ENCODE results near the gene PSMA6. TPM values are rescaled to one million over a fixed set of nuclear protein-coding genes. Genes with fewer than 3 reads are reported as not detected.
"Not testable (repeated sequence)": the region's sequence is repeated elsewhere in the genome, so short reads cannot be mapped to it uniquely, and the experiment has no call there.

Gene PSMA6
- total RNA-seq, 1 experiment from 2014 or later, result 221 TPM

- DNase-seq (ENCODE audit: low read depth), result no peak
Observed at GRCh38 chr14:35342489-35343010, 50.4 kb downstream of the PSMA6 start.

- DNase-seq (ENCODE audit: low read depth), result no peak
Observed at GRCh38 chr14:35343702-35344101, 51.5 kb downstream of the PSMA6 start.

- no peak for DNase-seq (ENCODE audit: low read depth)
Observed at GRCh38 chr14:35344107-35344807, 52.1 kb downstream of the PSMA6 start.

GRCh38 chr14:35346738-35347322 is 54.6 kb downstream of the PSMA6 start:
- no peak for DNase-seq (ENCODE audit: low read depth)

GRCh38 chr14:35347323-35348043 is 55.3 kb downstream of the PSMA6 start:
- DNase-seq (ENCODE audit: low read depth), result no peak

- not testable (repeated sequence) for DNase-seq (ENCODE audit: low read depth)
Observed at GRCh38 chr14:35348044-35348380, 55.8 kb downstream of the PSMA6 start.

- DNase-seq (ENCODE audit: low read depth), result no peak
Observed at GRCh38 chr14:35349496-35350365, 57.5 kb downstream of the PSMA6 start.

- DNase-seq (ENCODE audit: low read depth), result no peak
Observed at GRCh38 chr14:35351497-35351896, 59.3 kb downstream of the PSMA6 start.

GRCh38 chr14:35351897-35352273 is 59.7 kb downstream of the PSMA6 start:
- DNase-seq (ENCODE audit: low read depth), result no peak

- no peak for DNase-seq (ENCODE audit: low read depth)
Observed at GRCh38 chr14:35352274-35353233, 60.4 kb downstream of the PSMA6 start.

- no peak for DNase-seq (ENCODE audit: low read depth)
Observed at GRCh38 chr14:35353409-35354172, 61.4 kb downstream of the PSMA6 start.

- DNase-seq (ENCODE audit: low read depth), result not testable (repeated sequence)
Observed at GRCh38 chr14:35355235-35355634, 63.1 kb downstream of the PSMA6 start.

- no peak for DNase-seq (ENCODE audit: low read depth)
Observed at GRCh38 chr14:35355981-35356841, 64.0 kb downstream of the PSMA6 start.

- DNase-seq (ENCODE audit: low read depth), result not testable (repeated sequence)
Observed at GRCh38 chr14:35359655-35360054, 67.5 kb downstream of the PSMA6 start.

GRCh38 chr14:35361141-35361480 is 68.9 kb downstream of the PSMA6 start:
- no peak for DNase-seq (ENCODE audit: low read depth)

GRCh38 chr14:35362450-35362849 is 70.3 kb downstream of the PSMA6 start:
- no peak for DNase-seq (ENCODE audit: low read depth)

GRCh38 chr14:35362911-35363374 is 70.8 kb downstream of the PSMA6 start:
- peak; percentile 37 for DNase-seq (ENCODE audit: low read depth)

- DNase-seq (ENCODE audit: low read depth), result peak; percentile 84
Observed at GRCh38 chr14:35365130-35366055, 73.2 kb downstream of the PSMA6 start.
